MCF 10A (cell line): ENCODE measurements around the gene TRPM3. TPM values are rescaled to one million over a fixed set of nuclear protein-coding genes. Genes with fewer than 3 reads are reported as not detected.

ENCODE experiments used
- BruUV-seq: library from RNA; stranded (reverse); fragments of 400-500 nt; replicated peaks from 2 replicates; lab custom pipeline; 2021; lab: Mats Ljungman, UMichigan
- CTCF ChIA-PET: fragments of 300-600 bp; sonication (Branson Sonifier 250); formaldehyde crosslinking; extraction: SDS; loops from one replicate; lab custom pipeline; 2021; ENCODE audit warnings: antibody characterized with exemption, inconsistent platforms; lab: Yijun Ruan, JAX
- POLR2A ChIA-PET: fragments of 300-600, 350-650 bp; sonication (Branson Sonifier 250); formaldehyde crosslinking; extraction: SDS; loops from one replicate; lab custom pipeline; 2020; ENCODE audit warnings: antibody characterized with exemption, inconsistent platforms; lab: Yijun Ruan, JAX
- DNase-seq: peaks from one replicate; pipeline ENCODE4 v3.0.0-alpha.2; 2018; ENCODE audit not compliant: unreplicated experiment
- H3K27ac Mint-ChIP-seq: one replicate; pipeline ENCODE4 v1.8.0; 2022; ENCODE audit warnings: mild to moderate bottlenecking, low read depth, mixed read lengths; ENCODE audit not compliant: unreplicated experiment
- H3K27me3 Mint-ChIP-seq: one replicate; pipeline ENCODE4 v1.8.0; 2022; ENCODE audit warnings: mixed read lengths; ENCODE audit not compliant: insufficient read depth, unreplicated experiment
- H3K36me3 Mint-ChIP-seq: one replicate; pipeline ENCODE4 v1.8.0; 2022; ENCODE audit warnings: mild to moderate bottlenecking, moderate library complexity, mixed read lengths; ENCODE audit not compliant: insufficient read depth, unreplicated experiment
- H3K4me1 Mint-ChIP-seq: one replicate; pipeline ENCODE4 v1.8.0; 2022; ENCODE audit warnings: mixed read lengths; ENCODE audit not compliant: insufficient read depth, unreplicated experiment
- H3K4me3 Mint-ChIP-seq: one replicate; pipeline ENCODE4 v1.8.0; 2022; ENCODE audit warnings: mild to moderate bottlenecking, moderate library complexity, mixed read lengths; ENCODE audit not compliant: unreplicated experiment
- H3K9me3 Mint-ChIP-seq: one replicate; pipeline ENCODE4 v1.8.0; 2022; ENCODE audit warnings: mixed read lengths; ENCODE audit not compliant: unreplicated experiment
- CTCF ChIP-seq: fragments of 200-600 bp; IDR thresholded peaks from one replicate; pipeline ENCODE4 v1.8.0; 2022; ENCODE audit warnings: antibody characterized with exemption, mild to moderate bottlenecking; ENCODE audit not compliant: unreplicated experiment
- intact Hi-C: fragments of 100-400 bp; cut with micrococcal nuclease; formaldehyde crosslinking; loops from 2 replicates; pipeline ENCODE4 v1.14.1; 2022
- total RNA-seq: library from RNA; stranded (reverse); gene quantifications from 2 replicates; pipeline ENCODE4 v1.2.3, GENCODE V29; 2022

TRPM3 gene
- total RNA-seq, 1 experiment from 2014 or later: 0.44 TPM

GRCh38 chr9:70609542-70610286, 511.7 kb downstream of the TRPM3 start:
- Mint-ChIP-seq H3K36me3 (no peaks in the 10 kb centered on the region), H3K27ac (no peak overlapping the region), H3K9me3 (no peaks in the 10 kb centered on the region), H3K4me3 (no peak overlapping the region), H3K4me1 (peaks cover 9% of the 10 kb centered on the region), H3K27me3 (no peaks in the 10 kb centered on the region)
- ChIA-PET POLR2A (interaction anchor here (0.7 to 1.0 kb wide), 2 partner anchors 11 to 332 kb away, joined by 3 read pairs; no protein-coding TSS in a partner anchor), CTCF (interaction anchor here (0.6 to 1.6 kb wide), 3 partner anchors 71 to 270 kb away, joined by 3 to 5 read pairs (median 3); no protein-coding TSS in a partner anchor)
- intact Hi-C loops: loop anchor here (10.0 kb wide), 3 partner anchors 355 to 1185 kb away; partner anchors contain the start of gene SMC5
- no TSS peak for BruUV-seq
- peak; percentile 86 for DNase-seq
- no peak for TF ChIP-seq CTCF

GRCh38 chr9:70609011-70609410, 512.4 kb downstream of the TRPM3 start:
- DNase-seq: no peak
- TF ChIP-seq CTCF: no peak
- no peak overlapping the region for H3K4me3 Mint-ChIP-seq
- no peak overlapping the region for H3K27ac Mint-ChIP-seq
- H3K9me3 Mint-ChIP-seq: no peaks in the 10 kb centered on the region
- BruUV-seq: no TSS peak
- no peaks in the 10 kb centered on the region for H3K27me3 Mint-ChIP-seq
- H3K4me1 Mint-ChIP-seq: peaks cover 9% of the 10 kb centered on the region
- intact Hi-C loops: loop anchor here (10.0 kb wide), 3 partner anchors 354 to 1184 kb away; partner anchors contain the start of gene SMC5
- ChIA-PET CTCF (interaction anchor here (0.6 to 1.6 kb wide), 2 partner anchors 70 to 269 kb away, joined by 3 to 5 read pairs; no protein-coding TSS in a partner anchor), POLR2A (interaction anchor here (0.7 to 1.0 kb wide), 2 partner anchors 11 to 331 kb away, joined by 3 read pairs; no protein-coding TSS in a partner anchor)
- H3K36me3 Mint-ChIP-seq: no peaks in the 10 kb centered on the region

GRCh38 chr9:70607926-70608325, 513.5 kb downstream of the TRPM3 start:
- intact Hi-C loops: loop anchor here (10.0 kb wide), 3 partner anchors 353 to 1183 kb away; partner anchors contain the start of gene SMC5
- no peaks in the 10 kb centered on the region for H3K36me3 Mint-ChIP-seq

More at GRCh38 chr9:70607926-70608325, 513.5 kb downstream of the TRPM3 start:
- no peaks in the 10 kb centered on the region for H3K9me3 Mint-ChIP-seq
- DNase-seq: no peak
- H3K4me1 Mint-ChIP-seq: peaks cover 9% of the 10 kb centered on the region
- H3K27ac Mint-ChIP-seq: no peak overlapping the region
- no peak overlapping the region for H3K4me3 Mint-ChIP-seq
- ChIA-PET CTCF (interaction anchor here (0.7 to 1.6 kb wide), 2 partner anchors 123 to 268 kb away, joined by 3 to 5 read pairs; no protein-coding TSS in a partner anchor), POLR2A (interaction anchor here (0.9 kb wide), 1 partner anchor 268 kb away, joined by 3 read pairs; no protein-coding TSS in a partner anchor)
- no peak for TF ChIP-seq CTCF
- H3K27me3 Mint-ChIP-seq: no peaks in the 10 kb centered on the region
- BruUV-seq: no TSS peak
